ENCODE data around the gene DENND6A. TPM values are rescaled to one million over a fixed set of nuclear protein-coding genes. Genes with fewer than 3 reads are reported as not detected.

Gene DENND6A
- total RNA-seq, 1 experiment from 2014 or later = 22.3 TPM

DNA sequence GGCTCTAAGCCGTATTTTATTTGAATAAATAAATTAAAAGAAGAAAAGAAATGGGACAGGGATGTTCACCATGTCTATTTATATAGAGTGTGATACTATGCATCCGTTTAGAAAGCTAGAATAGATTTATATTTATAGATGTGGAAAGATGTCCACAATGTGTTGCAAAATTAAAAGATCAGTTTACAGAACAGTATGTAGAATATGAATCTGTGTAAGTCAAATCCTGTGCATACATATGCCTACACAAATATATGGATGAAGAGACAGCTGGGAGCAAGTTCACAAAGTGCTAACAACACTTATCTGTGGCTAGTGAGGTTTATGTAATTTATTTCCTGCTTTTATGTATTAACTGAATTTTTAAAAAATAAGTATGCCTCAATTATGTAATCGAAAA, 37.8 kb upstream of the DENND6A start:
- H3K9me3 Mint-ChIP-seq (ENCODE audit: unreplicated experiment) = no peaks in the 10 kb centered on the region
- CTCF ChIA-PET = no interaction called here
- no peak for DNase-seq (ENCODE audit: unreplicated experiment)
- no peak for TF ChIP-seq CTCF (IDR thresholded peaks at IDR 0.05; ENCODE audit: unreplicated experiment)
- no peak overlapping the region for H3K27ac Mint-ChIP-seq (ENCODE audit: low read depth, unreplicated experiment)
- no TSS peak for BruUV-seq (replicated peaks)
- H3K27me3 Mint-ChIP-seq (ENCODE audit: insufficient read depth, unreplicated experiment) = no peaks in the 10 kb centered on the region
- intact Hi-C loops (cut with micrococcal nuclease) = no loop called here
- H3K4me1 Mint-ChIP-seq (ENCODE audit: insufficient read depth, unreplicated experiment) = peaks cover 4% of the 10 kb centered on the region
- POLR2A ChIA-PET = no interaction called here
- H3K36me3 Mint-ChIP-seq (ENCODE audit: insufficient read depth, unreplicated experiment) = no peaks in the 10 kb centered on the region
- no peak overlapping the region for H3K4me3 Mint-ChIP-seq (ENCODE audit: unreplicated experiment)

- no peak overlapping the region for H3K27ac Mint-ChIP-seq (ENCODE audit: low read depth, unreplicated experiment)
- ChIA-PET CTCF (interaction anchor here (0.6 kb wide), 2 partner anchors 14 to 328 kb away, joined by 3 to 5 read pairs; no protein-coding TSS in a partner anchor), POLR2A (no interaction called here)
- no peak for DNase-seq (ENCODE audit: unreplicated experiment)
- H3K9me3 Mint-ChIP-seq (ENCODE audit: unreplicated experiment) = no peaks in the 10 kb centered on the region
- H3K4me1 Mint-ChIP-seq (ENCODE audit: insufficient read depth, unreplicated experiment) = no peaks in the 10 kb centered on the region
- no TSS peak for BruUV-seq (replicated peaks)
- no peaks in the 10 kb centered on the region for H3K36me3 Mint-ChIP-seq (ENCODE audit: insufficient read depth, unreplicated experiment)
- H3K4me3 Mint-ChIP-seq (ENCODE audit: unreplicated experiment) = no peak overlapping the region
- intact Hi-C loops (cut with micrococcal nuclease) = no loop called here
- H3K27me3 Mint-ChIP-seq (ENCODE audit: insufficient read depth, unreplicated experiment) = no peaks in the 10 kb centered on the region
- no peak for TF ChIP-seq CTCF (IDR thresholded peaks at IDR 0.05; ENCODE audit: unreplicated experiment)
Measured at GRCh38 chr3:57729334-57730045, 36.6 kb upstream of the DENND6A start.

DNA sequence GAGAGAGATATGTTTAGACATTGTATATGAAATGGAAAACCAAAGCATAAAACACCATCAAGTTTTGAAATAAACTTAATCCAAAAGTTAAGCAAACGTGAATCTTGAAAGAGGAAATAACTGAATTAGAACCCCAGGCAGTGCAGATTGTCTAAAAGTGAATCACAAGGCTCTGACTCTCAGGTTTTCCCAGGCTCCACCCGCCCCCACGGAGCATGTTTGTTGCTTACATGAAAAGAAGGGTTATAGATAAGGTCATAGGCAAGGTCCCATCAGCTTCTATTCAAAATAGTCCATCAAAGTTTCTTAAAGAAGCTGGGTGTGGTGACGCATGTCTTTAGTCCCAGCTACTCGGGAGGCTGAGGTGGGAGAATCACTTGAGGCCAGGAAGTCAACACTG, 34.2 kb upstream of the DENND6A start:
- TF ChIP-seq CTCF (IDR thresholded peaks at IDR 0.05; ENCODE audit: unreplicated experiment) = no peak
- Mint-ChIP-seq H3K36me3 (ENCODE audit: insufficient read depth, unreplicated experiment) (no peaks in the 10 kb centered on the region), H3K4me1 (ENCODE audit: insufficient read depth, unreplicated experiment) (no peaks in the 10 kb centered on the region), H3K4me3 (ENCODE audit: unreplicated experiment) (no peak overlapping the region), H3K9me3 (ENCODE audit: unreplicated experiment) (no peaks in the 10 kb centered on the region), H3K27me3 (ENCODE audit: insufficient read depth, unreplicated experiment) (no peaks in the 10 kb centered on the region), H3K27ac (ENCODE audit: low read depth, unreplicated experiment) (no peak overlapping the region)
- intact Hi-C loops (cut with micrococcal nuclease) = no loop called here
- no TSS peak for BruUV-seq (replicated peaks)
- POLR2A ChIA-PET = no interaction called here
- DNase-seq (ENCODE audit: unreplicated experiment) = no peak
- CTCF ChIA-PET = no interaction called here

DNA sequence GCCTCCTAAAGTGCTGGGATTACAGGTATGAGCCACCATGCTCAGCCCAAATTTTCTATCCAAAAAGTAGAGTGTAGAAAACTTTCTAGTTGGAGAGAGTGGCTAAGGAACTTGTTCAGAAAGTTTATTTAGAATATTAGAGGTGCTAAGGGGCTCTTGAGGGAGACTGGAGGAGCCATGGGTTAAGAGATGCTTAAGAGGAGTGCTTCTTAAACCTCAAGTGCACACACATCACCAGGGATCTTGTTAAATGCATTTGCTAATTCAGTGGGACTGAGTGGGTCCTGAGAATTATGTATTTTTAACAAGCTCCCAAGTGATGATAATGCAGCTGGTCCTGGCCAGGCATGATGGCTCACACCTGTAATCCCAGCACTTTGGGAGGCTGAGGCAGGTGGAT, 33.5 kb upstream of the DENND6A start:
- intact Hi-C loops (cut with micrococcal nuclease) = no loop called here
- Mint-ChIP-seq H3K4me1 (ENCODE audit: insufficient read depth, unreplicated experiment) (no peaks in the 10 kb centered on the region), H3K4me3 (ENCODE audit: unreplicated experiment) (no peak overlapping the region), H3K36me3 (ENCODE audit: insufficient read depth, unreplicated experiment) (no peaks in the 10 kb centered on the region), H3K27me3 (ENCODE audit: insufficient read depth, unreplicated experiment) (no peaks in the 10 kb centered on the region), H3K27ac (ENCODE audit: low read depth, unreplicated experiment) (no peak overlapping the region), H3K9me3 (ENCODE audit: unreplicated experiment) (no peaks in the 10 kb centered on the region)
- ChIA-PET CTCF (no interaction called here), POLR2A (no interaction called here)
- DNase-seq (ENCODE audit: unreplicated experiment) = no peak
- TF ChIP-seq CTCF (IDR thresholded peaks at IDR 0.05; ENCODE audit: unreplicated experiment) = no peak
- BruUV-seq (replicated peaks) = no TSS peak

Data from MCF 10A (cell line).